BLaER1 (cell line): ENCODE data around the gene SALL4.
"Not testable (repeated sequence)": the region's sequence is repeated elsewhere in the genome, so short reads cannot be mapped to it uniquely, and the experiment has no call there.

ENCODE experiments used
- H3K27ac ChIP-seq: shearing (Covaris generic); formaldehyde crosslinking; 2 replicates; pipeline ENCODE4 v1.8.1; 2022
- H3K27me3 ChIP-seq: shearing (Covaris generic); formaldehyde crosslinking; 2 replicates; pipeline ENCODE4 v1.8.1; 2022
- H3K36me3 ChIP-seq: shearing (Covaris generic); formaldehyde crosslinking; 2 replicates; pipeline ENCODE4 v1.8.1; 2022
- H3K4me1 ChIP-seq: shearing (Covaris generic); formaldehyde crosslinking; 2 replicates; pipeline ENCODE4 v1.8.1; 2022
- H3K4me2 ChIP-seq: shearing (Covaris generic); formaldehyde crosslinking; 2 replicates; pipeline ENCODE4 v1.8.1; 2022
- H3K4me3 ChIP-seq: shearing (Covaris generic); formaldehyde crosslinking; 2 replicates; pipeline ENCODE4 v1.8.1; 2022
- H3K9ac ChIP-seq: shearing (Covaris generic); formaldehyde crosslinking; 2 replicates; pipeline ENCODE4 v1.8.1; 2022
- H3K9me3 ChIP-seq: shearing (Covaris generic); formaldehyde crosslinking; 2 replicates; pipeline ENCODE4 v1.8.1; 2022
- H4K20me1 ChIP-seq: shearing (Covaris generic); formaldehyde crosslinking; 2 replicates; pipeline ENCODE4 v1.8.1; 2022
- Cebpa-rat ChIP-seq: shearing (Covaris generic); IDR thresholded peaks from 2 replicates; pipeline ENCODE4 v1.8.1; 2022

Gene SALL4

DNA sequence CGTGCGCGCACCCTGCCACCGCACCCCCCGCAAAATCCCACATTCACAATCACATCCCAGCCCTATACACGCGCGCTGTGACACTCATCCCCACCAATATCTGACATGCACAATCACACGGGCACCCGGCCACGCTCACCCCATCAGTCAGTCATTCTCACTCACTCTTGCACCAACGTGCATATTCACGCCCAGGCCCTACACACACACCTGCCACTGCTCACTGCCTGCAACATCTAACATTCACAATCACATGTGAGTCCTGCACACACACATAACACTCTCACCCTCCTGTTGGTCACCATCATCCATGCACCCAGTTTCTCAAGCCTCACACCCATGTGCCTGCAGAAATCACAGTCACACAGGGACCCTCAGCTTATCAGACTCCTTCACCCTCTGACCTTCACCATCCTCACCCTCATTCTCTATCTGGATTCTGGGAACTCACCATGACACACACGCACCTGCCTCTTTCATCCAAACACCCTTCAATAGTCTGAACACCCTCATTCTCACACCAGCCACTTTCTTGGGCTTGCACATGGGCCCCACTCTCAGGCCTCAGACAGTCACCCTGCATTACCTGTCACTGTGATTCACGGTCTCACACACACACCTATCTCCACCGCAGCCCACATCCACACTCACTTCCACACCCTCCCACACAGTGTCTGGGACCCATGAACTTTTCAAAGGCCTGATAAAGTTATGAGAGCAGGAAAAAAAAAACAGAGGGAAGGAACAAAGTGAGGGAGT, 33.4 kb downstream of the SALL4 start:
- Histone ChIP-seq H3K9ac (no peak overlapping the region), H3K27me3 (no peaks in the 10 kb centered on the region), H3K27ac (no peak overlapping the region), H3K4me1 (peaks cover 33% of the 10 kb centered on the region), H3K4me2 (no peak overlapping the region), H3K4me3 (no peak overlapping the region), H3K36me3 (no peaks in the 10 kb centered on the region), H4K20me1 (no peaks in the 10 kb centered on the region), H3K9me3 (0 out of 2 replicates have a peak, but pooled peaks cover 4% of the 10 kb centered on the region)
- no peak for TF ChIP-seq Cebpa-rat

DNA sequence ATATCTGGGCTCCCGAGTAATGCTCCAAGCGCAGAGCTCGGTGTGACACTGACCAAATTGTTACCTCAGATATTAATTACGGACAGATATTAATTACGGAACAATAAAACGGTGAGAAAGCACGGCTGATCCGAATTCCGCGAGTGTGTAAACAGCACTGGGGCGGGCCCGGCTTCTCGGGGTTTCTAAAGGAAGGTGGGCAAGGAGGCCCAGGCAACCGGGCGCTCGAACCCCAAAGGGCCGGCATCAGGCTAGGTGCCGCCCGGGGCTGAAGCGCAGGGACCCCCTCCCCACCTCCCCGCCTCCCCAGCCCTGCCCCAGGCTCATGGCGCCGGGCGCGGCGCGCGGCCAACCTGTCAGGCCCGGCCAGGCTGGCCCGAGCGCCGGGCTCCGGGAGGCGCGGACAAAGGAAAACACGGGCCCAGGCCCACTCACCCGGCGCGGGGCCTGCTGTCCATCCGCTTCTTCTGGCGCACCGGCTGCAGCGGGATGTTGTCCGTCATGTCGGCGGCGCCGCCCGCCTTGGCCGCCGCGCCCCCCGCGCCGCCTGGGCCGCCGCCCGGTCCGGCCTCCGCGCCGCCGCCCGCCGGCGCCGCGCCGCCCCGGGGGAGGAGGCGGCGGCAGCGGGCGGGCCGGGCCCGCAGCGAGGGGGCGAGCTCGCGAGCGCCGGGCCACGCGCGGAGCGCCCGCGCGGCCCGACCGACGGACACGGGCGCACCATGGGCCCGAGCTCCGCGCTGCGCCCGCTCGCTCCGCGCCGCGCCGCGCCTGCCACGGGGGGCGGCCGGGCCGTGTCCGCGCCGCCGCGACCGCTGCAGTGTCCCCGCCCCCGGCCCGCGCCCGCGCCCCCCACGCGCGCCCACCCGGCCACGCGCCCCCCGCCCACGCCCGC, 34.2 kb downstream of the SALL4 start, which contains the start of gene ATP9A:
TSS of gene ATP9A (minus strand) at position 524 of the 892 bp plus-strand sequence. CDS start at position 503, 21 bp downstream.
- Histone ChIP-seq H3K9me3 (0 out of 2 replicates have a peak, but pooled peaks cover 4% of the 10 kb centered on the region), H3K4me3 (peak within 1 kb of the TSS; percentile 62), H3K9ac (no peak within 1 kb of the TSS), H3K4me1 (peaks cover 33% of the 10 kb centered on the region), H3K36me3 (no peaks in the 10 kb centered on the region), H3K27me3 (no peaks in the 10 kb centered on the region), H4K20me1 (no peaks in the 10 kb centered on the region), H3K4me2 (peak within 1 kb of the TSS; percentile 65), H3K27ac (no peak within 1 kb of the TSS)
- no peak for TF ChIP-seq Cebpa-rat

- no peak for TF ChIP-seq Cebpa-rat
- peak overlapping the region; percentile 65 for H3K4me2 ChIP-seq
- no peaks in the 10 kb centered on the region for H3K27me3 ChIP-seq
- H3K27ac ChIP-seq = no peak overlapping the region
- no peaks in the 10 kb centered on the region for H3K36me3 ChIP-seq
- H3K9ac ChIP-seq = no peak overlapping the region
- H4K20me1 ChIP-seq = no peaks in the 10 kb centered on the region
- H3K4me1 ChIP-seq = peaks cover 25% of the 10 kb centered on the region
- H3K4me3 ChIP-seq = peak overlapping the region; percentile 62
- 0 out of 2 replicates have a peak, but pooled peaks cover 4% of the 10 kb centered on the region for H3K9me3 ChIP-seq
Observed at GRCh38 chr20:51766994-51767866, 35.1 kb downstream of the SALL4 start.

DNA sequence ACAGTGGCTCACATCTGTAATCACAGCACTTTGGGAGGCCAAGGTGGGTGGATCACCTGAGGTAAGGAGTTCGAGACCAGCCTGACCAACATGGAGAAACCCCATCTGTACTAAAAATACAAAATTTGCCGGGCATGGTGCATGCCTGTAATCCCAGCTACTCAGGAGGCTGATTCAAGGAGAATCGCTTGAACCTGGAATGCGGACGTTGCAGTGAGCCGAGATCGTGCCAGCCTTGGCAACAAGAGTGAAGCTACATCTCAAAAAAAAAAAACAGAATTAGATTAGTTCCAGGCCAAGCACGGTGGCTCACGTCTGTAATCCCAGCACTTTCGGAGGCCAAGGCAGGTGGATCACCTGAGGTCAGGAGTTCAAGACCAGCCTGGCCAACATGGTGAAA, 36.9 kb downstream of the SALL4 start:
- not testable (repeated sequence) for H3K36me3 ChIP-seq, H3K4me3 ChIP-seq, H3K9me3 ChIP-seq, H3K27me3 ChIP-seq, H3K27ac ChIP-seq, H3K4me2 ChIP-seq, H3K9ac ChIP-seq, H4K20me1 ChIP-seq
- peaks cover 24% of the 10 kb centered on the region for H3K4me1 ChIP-seq

GRCh38 chr20:51763965-51764602, 38.2 kb downstream of the SALL4 start:
- H3K36me3 ChIP-seq = no peaks in the 10 kb centered on the region
- H3K4me1 ChIP-seq = peaks cover 29% of the 10 kb centered on the region
- H3K27me3 ChIP-seq = no peaks in the 10 kb centered on the region
- peak overlapping the region; percentile 47 for H3K4me2 ChIP-seq
- no peak overlapping the region for H3K27ac ChIP-seq
- 0 out of 2 replicates have a peak, but pooled peaks cover 4% of the 10 kb centered on the region for H3K9me3 ChIP-seq
- no peak overlapping the region for H3K4me3 ChIP-seq
- H4K20me1 ChIP-seq = no peaks in the 10 kb centered on the region
- TF ChIP-seq Cebpa-rat = 0 out of 2 replicates have a peak, but pooled peaks have one; percentile 51
- H3K9ac ChIP-seq = no peak overlapping the region

DNA sequence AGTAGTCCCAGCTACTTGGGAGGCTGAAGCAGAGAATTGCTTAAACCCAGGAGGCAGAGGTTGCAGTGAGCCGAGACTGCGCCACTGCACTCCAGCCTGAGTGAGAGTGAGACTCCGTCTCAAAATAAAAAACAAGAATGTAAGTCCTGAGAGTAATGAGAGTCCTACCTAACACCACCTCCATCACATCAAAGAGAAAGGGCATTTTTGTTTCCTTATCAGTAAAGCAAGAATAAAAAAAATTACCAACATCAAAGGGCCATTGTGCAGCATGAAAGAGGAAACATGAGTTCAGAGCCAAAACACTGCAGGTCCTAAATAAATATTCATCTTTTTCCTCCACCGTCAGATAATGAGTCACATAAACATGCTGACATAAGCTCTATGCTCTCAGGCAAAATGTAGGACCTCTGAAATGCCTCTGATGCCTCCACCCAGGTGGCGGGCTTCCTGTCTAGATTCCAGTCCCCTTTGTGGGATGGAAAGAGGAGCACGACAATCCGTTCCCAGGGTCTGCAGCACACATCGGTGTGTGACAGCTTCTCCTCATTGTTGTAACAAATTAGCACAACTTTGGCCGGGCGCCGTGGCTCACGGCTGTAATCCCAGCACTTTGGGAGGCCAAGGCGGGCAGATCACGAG, 41.3 kb downstream of the SALL4 start:
- no peaks in the 10 kb centered on the region for H3K36me3 ChIP-seq
- H3K27ac ChIP-seq = no peak overlapping the region
- H3K4me3 ChIP-seq = no peak overlapping the region
- H3K4me1 ChIP-seq = peaks cover 35% of the 10 kb centered on the region
- no peak overlapping the region for H3K9ac ChIP-seq
- no peaks in the 10 kb centered on the region for H3K9me3 ChIP-seq
- H3K4me2 ChIP-seq = no peak overlapping the region
- H4K20me1 ChIP-seq = no peaks in the 10 kb centered on the region
- H3K27me3 ChIP-seq = no peaks in the 10 kb centered on the region
- no peak for TF ChIP-seq Cebpa-rat

GRCh38 chr20:51759769-51760510, 42.4 kb downstream of the SALL4 start:
- no peak for TF ChIP-seq Cebpa-rat
- Histone ChIP-seq H3K27me3 (no peaks in the 10 kb centered on the region), H3K9me3 (no peaks in the 10 kb centered on the region), H3K4me3 (no peak overlapping the region), H3K4me1 (peaks cover 30% of the 10 kb centered on the region), H3K36me3 (no peaks in the 10 kb centered on the region), H4K20me1 (no peaks in the 10 kb centered on the region), H3K27ac (no peak overlapping the region), H3K9ac (no peak overlapping the region), H3K4me2 (no peak overlapping the region)

GRCh38 chr20:51758978-51759544, 43.3 kb downstream of the SALL4 start:
- H3K27me3 ChIP-seq = no peaks in the 10 kb centered on the region

More at GRCh38 chr20:51758978-51759544, 43.3 kb downstream of the SALL4 start:
- H3K36me3 ChIP-seq = no peaks in the 10 kb centered on the region
- H3K4me1 ChIP-seq = peaks cover 22% of the 10 kb centered on the region
- H4K20me1 ChIP-seq = no peaks in the 10 kb centered on the region
- H3K27ac ChIP-seq = no peak overlapping the region
- H3K4me3 ChIP-seq = no peak overlapping the region
- H3K9ac ChIP-seq = no peak overlapping the region
- no peak for TF ChIP-seq Cebpa-rat
- peak overlapping the region; percentile 34 for H3K4me2 ChIP-seq
- no peaks in the 10 kb centered on the region for H3K9me3 ChIP-seq
